ENCODE data around the gene PIANP.

PIANP gene

DNA sequence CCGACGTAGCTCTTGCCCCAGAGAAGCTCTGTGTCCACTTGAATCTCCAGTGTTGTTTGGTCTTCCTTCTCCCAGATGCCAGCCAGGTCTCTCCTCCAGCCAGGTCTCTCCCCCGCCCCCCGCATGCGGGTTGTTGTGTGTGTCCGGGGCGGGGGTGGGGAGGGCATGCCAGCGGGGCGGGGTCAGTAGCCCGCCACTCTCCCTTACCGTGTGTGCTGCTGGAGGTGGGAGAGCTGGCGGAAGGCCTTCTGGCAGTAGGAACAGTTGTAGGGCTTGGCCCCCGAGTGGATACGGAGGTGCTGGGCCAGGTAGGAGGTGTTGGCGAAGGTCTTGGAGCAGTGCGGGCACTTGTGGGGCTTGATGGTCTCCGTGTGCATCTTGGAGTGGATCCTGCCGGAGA is 28.5 kb downstream of the PIANP start:
- DNase-seq (ENCODE audit: low read depth, low spot score): no peak

DNA sequence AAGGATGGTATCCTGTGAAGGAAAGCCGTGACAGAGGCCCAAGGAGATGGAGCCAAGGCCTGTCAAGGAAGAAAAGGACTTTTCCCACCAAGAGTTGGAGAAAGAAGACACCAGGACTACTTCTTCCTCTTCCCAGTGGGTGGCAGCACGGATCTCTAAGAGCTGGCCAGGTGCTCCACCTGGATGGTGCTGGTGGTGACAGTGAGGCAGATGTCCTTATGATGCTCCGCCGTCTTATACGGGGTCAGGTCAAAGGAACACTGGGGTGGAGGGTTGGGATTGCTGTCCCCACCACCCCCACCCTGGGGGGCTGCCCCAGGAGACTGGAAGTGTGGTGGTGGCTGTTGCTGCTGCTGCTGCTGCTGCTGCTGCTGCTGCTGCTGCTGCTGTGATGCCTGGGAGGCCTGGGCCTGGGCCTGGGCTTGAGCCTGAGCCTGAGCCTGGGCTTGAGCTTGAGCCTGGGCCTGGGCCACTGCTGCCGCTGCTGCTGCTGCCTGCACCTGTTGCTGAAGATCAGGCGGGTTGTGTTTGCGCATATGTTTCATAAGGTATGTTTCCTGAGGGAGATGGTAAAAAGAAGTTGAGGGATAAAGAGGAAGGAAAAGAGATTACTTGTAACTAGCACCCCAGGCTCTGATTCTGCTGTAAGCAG is 32.9 kb downstream of the PIANP start:
- no peak for DNase-seq (ENCODE audit: low read depth, low spot score)

DNA sequence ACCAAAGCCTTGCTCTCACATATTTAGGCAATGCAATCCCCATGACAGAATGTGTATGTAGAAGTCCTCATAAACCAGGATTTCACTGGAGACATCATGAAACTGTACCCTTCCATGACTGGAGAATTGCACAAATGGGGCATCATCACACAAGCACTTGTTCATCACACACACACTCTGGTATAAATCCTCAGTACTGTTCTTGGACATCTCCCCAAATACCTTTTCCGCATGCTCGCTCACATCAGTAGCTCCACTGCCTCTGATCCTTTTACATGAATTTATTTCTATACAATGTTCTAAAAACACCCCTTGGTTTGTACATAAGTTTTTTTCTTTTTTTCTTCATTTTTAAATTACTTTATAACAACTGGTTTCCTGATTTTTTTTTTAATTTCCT is 34.4 kb downstream of the PIANP start:
- no peak for DNase-seq (ENCODE audit: low read depth, low spot score)

DNA sequence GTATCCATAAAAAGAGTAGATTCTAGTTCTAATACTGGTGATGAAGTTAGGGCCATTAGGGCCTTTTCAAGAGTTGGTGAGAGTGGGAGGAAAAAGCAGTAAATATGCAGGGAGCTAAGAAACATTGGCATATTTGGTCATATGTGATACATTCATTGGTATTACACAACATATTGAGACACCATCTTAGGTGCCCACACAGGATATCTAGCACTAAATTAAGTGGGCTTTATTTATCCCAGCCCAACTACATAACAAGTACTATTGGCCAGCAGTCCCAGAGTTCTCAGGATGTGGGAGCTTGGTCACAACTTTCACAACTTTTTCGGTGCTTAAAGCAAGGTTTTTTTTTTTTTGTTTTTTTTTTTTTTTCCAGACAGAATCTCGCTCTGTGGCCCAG is 35.7 kb downstream of the PIANP start:
- DNase-seq (ENCODE audit: low read depth, low spot score): no peak

GRCh38 chr12:6662906-6663742 is 37.5 kb downstream of the PIANP start, which contains the start of gene ING4:
ING4 (minus strand) TSS chr12:6663119; CDS start chr12:6663101, 18 bp downstream.
- DNase-seq (ENCODE audit: low read depth, low spot score): peak; percentile 98

- DNase-seq (ENCODE audit: low read depth, low spot score): no peak
Measured at GRCh38 chr12:6662602-6662905, 38.1 kb downstream of the PIANP start.

GRCh38 chr12:6653987-6654386 is 46.6 kb downstream of the PIANP start:
- no peak for DNase-seq (ENCODE audit: low read depth, low spot score)

DNA sequence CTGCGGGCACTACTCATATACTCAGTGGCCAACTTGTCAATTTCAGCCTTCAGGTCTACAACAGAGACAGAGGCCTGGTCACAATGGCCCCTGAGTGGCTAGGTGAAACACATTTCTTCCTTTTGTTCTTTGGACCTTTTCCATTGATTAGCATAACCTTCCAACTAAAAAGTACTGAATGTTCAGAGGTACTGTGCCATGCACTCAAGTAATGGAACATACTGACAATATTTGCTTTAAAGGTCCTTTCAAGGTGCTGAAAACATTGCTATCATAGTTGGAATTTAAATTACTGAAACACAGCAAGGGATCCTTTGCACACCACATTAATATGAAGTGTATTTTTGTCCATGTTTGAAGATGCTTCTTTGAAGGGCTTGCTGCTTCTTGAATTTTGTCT is 47.3 kb downstream of the PIANP start:
- no peak for DNase-seq (ENCODE audit: low read depth, low spot score)

- DNase-seq (ENCODE audit: low read depth, low spot score): no peak
Measured at GRCh38 chr12:6652391-6652790, 48.2 kb downstream of the PIANP start.

DNA sequence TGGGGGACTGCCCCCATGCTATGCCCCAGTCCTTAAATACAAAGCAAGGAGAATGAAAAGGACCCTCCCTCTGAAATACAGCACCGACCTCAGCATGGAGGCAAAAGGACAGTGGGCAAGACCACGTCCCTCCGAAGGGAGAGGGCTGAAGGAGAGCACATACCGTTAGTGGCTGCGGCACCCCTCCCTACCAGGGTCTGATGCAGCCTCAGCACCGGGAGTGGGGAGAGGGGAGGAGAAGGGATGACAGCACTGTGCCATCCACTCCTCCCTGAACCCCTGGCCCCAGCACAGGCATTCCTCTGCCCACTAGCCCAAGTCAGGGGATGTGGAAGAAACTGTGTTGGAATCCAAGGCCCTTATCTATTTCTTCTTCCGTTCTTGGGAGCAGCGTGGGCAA is 49.8 kb downstream of the PIANP start:
- DNase-seq (ENCODE audit: low read depth, low spot score): no peak

DNA sequence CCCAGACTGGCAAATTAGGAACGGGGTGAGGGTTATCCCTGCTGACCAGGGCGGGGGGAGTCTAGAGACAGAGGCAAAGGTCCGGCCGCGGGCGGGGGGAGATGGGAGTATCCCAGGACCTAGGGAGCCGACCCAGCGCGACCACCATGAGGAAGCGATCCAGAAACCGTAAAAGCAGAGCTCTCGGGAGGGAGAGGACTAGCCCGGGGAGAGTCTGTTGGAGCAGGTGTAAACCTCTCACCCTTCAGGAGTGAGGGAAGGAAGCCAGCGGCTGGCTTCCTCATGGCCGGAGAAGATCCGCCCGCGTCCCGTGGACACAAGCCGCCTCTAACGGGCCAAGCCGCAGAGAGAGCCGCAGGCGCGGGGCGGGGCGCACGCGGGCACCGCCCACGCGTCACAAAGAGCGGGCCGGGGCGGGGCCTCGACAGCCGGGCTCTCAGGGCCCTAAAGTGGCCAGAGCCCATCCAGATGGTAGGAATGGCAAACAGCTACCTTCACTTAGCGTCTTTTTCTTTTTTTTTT is 53.5 kb downstream of the PIANP start, which contains the start of gene ACRBP:
TSS of gene ACRBP (minus strand) at position 350 of the 522 bp plus-strand sequence. CDS start at position 284, 66 bp downstream.
- no peak for DNase-seq (ENCODE audit: low read depth, low spot score)

- DNase-seq (ENCODE audit: low read depth, low spot score): no peak
Measured at GRCh38 chr12:6646276-6647082, 54.1 kb downstream of the PIANP start.

DNA sequence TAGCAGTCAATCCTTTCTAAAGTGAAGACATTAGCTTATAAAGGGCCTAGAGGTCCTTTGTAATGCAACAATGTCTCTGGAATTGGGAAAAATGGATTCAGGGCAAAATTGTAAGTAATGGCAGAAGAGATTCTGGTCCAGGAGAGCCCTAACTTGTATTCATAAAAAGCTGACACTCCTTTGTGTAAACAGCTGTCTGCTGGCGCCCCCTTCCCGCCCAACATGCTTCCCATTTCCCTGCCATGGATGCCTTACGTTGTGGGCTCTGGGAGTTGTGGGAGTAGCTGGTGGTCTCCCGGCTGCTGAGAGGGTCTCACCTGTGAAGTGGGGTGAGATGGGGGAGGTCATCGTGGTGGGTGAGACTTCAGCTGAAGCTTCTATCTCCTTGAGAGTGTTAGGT is 55.7 kb downstream of the PIANP start:
- no peak for DNase-seq (ENCODE audit: low read depth, low spot score)

- DNase-seq (ENCODE audit: low read depth, low spot score): no peak
Measured at GRCh38 chr12:6644257-6644596, 56.4 kb downstream of the PIANP start.
